RPMI7951 (cell line): ENCODE measurements around the gene HIKESHI. TPM values are rescaled to one million over a fixed set of nuclear protein-coding genes. Genes with fewer than 3 reads are reported as not detected.

Source experiments
- DNase-seq: peaks from one replicate; pipeline ENCODE4 v3.0.0-alpha.2; 2012; ENCODE audit warnings: low read depth
- total RNA-seq: library from RNA; depleted of rRNA; stranded (reverse); fragments of >200 nt; shearing (Covaris generic); gene quantifications from 2 replicates; pipeline ENCODE4 v1.2.3, GENCODE V29; 2014; rRNA removed

Gene HIKESHI
- total RNA-seq, 1 experiment from 2014 or later, result 133 TPM

GRCh38 chr11:86374586-86374985, 72.5 kb downstream of the HIKESHI start, which contains the start of gene CCDC81:
TSS of gene CCDC81 (plus strand) at chr11:86374887. CDS start at chr11:86375164, 277 bp downstream.
- DNase-seq, result no peak

DNA sequence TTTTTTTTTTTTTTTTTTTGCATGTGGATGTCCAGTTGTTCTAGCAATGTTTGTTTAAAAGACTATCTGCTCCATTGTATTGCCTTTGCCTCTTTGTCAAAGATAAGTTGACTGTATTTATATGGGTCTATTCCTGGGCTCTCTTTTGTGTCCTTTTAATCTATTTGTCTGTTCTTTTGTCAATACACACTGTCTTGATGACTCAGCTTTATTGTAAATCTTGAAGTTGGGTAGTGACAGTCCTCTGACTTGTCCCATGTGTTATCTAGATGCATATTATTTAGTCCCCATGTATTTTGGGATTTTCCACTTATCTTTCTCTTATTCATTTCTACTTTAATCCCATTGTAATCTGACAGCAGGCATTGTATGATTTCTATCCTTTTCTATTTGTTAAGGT, 75.9 kb downstream of the HIKESHI start:
- no peak for DNase-seq

GRCh38 chr11:86380295-86381059, 78.4 kb downstream of the HIKESHI start:
- no peak for DNase-seq

DNA sequence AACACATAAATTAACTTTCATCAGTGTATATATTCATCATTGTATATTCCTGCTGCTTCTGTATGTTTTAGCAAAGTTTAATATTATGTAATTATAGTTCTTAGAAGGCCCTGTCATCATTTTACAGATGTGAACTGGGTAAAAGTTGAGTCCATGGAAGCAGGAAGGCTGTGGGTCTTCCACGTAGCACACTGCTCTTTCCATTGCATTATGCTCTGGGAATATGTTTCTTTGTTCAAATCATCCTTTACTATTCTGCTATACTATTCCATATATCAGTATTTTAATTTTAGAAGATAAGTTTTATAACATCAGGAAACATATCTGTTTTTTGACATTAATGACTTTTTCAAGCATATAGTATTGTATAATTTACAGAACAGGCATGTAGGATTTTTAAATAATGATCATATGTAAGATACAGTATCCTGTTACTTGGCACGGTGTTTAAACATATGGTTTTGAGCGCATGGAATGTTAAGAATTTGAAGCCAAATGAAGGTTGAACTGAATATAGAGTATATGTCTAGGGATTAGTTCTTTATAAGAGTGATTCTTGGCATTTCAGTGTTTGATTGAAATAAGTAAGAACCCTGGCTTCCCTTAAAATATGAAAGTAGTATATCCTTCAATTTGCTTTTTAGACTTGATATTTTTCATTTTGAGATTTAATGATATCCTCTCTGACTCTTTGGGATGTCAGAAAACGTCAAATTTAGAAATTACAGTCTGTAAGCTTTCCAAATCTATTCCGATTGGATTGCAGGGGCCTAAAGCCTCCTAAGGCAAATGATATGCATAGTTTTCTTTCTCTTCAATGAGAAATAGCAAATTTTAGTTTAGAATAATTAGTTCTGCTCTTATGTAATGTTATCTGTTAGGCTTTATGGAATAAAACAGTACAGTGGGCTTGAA, 81.3 kb downstream of the HIKESHI start:
- DNase-seq, result no peak

- DNase-seq, result no peak
Observed at GRCh38 chr11:86386283-86386682, 84.2 kb downstream of the HIKESHI start.

DNA sequence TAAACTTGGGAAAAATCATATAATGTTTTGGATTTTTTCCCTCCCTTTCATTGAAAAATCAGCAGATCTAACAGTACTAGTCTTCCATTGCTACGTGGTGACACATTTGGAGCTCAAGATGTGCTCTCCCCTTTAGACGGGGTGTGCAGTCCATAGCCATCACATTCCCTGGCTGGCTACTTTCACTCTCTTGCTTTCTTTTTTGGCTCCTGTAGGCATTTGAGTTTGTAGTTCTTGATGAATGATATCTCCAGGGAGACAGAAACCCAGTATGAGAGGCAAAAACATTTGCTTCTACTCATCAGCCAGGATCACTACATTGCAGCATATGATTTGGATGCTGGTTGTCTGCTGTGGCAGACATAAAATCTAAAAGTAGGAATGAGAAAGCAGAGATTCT, 84.7 kb downstream of the HIKESHI start:
- no peak for DNase-seq

DNA sequence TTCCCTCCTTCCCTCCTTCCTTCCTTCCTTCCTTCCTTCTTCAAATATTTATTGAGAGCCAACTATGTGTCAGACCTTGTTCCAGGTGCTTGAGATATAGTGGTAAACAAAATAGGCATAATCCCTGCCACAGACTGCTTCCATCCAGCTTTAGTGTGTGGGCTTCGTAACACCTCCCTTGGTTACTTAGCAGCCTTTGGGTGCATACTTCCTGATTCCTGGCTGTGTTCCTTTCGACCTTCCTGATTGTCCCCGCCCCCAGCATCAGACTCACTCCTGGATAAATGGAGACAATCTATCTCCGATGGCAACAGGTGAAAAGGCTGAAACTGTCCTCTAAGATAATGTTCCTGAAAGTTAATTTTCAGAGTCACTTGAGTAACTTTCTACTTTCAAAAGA, 86.2 kb downstream of the HIKESHI start:
- no peak for DNase-seq

DNA sequence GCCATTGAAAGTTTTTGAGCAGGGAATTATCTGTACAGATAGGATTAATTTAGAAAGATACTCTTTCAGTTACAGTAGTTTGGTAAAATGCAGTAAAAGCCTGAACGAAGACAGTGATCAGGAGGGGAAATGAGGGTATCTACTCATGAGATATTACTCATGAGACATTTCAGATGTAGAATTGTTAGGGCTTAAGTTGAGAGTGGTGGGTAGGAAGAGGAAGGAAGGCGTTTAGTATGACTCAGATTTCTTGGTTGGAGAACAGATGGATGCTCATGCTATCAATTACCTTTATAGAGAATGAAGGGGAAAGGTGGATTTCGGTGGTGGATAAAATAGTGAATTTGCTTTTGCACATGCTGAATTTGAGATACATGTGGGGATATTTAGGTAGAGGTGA, 88.4 kb downstream of the HIKESHI start:
- DNase-seq, result no peak

DNA sequence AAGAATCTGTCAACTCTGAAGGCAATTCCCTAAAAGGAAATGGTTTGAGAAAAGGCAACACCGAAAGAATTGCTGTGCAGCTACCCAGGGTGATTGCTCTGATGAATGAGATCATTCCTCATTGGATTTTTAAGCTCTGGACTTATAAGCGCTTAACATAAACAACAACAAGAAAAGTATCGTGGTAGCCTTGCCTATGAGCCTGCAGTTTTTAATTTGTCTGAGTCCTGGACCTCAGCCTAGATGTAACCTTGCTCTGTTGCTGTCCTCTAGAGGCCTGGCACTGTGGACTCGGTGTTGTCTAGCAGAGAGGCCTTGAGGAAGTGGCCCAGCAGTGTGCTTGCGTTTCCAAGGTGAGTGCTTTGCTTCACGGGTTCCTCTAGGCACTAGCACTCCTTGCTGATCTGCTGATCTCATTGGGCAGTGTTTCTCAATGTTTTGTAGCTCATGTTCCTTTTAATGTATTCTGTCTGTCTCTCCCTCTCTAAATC, 93.1 kb downstream of the HIKESHI start:
- no peak for DNase-seq

Other genes with a start within 250 kb of the HIKESHI start
- gene PICALM, start 233.2 kb upstream of the HIKESHI start, total RNA-seq, result 154 and 211 TPM in 2 replicates
- 23.1 and 27.6 TPM in 2 replicates for gene EED, start 57.5 kb upstream of the HIKESHI start, total RNA-seq
- 0.12 and 0.29 TPM in 2 replicates for gene CCDC81, start 72.6 kb downstream of the HIKESHI start, total RNA-seq